Measurements from ENCODE around the gene MLANA. TPM values are rescaled to one million over a fixed set of nuclear protein-coding genes. Genes with fewer than 3 reads are reported as not detected.
"Not testable (repeated sequence)": the region's sequence is repeated elsewhere in the genome, so short reads cannot be mapped to it uniquely, and the experiment has no call there.

MLANA gene
- total RNA-seq, 1 donor = not detected

DNA sequence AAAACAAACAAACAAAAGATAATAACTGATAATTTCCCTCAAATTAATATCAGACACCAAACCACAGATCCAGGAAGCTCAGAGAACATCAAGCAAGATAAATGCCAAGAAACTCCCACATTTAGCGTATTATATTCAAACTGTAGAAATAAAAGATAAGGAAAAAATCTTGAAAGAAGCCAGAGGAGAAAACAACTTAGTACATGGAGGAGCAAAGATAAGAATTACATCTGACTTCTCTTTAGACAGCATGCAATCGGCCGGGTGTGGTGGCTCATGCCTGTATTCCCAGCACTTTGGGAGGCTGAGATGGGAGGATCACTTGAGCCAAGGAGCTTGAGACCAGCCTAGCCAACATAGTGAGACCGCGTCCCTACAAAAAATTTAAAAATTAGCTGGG lies 17.2 kb upstream of the MLANA start:
- TF ChIP-seq CTCF (IDR thresholded peaks at IDR 0.05; ENCODE audit: insufficient read depth, low read depth, low read length) = no peak
- no peak for DNase-seq (ENCODE audit: low read depth)
- H3K4me3 ChIP-seq (ENCODE audit: low read depth, low read length) = no peak overlapping the region

- no peak for TF ChIP-seq CTCF (IDR thresholded peaks at IDR 0.05; ENCODE audit: insufficient read depth, low read depth, low read length)
- DNase-seq (ENCODE audit: low read depth) = no peak
- H3K4me3 ChIP-seq (ENCODE audit: low read depth, low read length) = no peak overlapping the region
Measured at GRCh38 chr9:5874048-5874447, 16.6 kb upstream of the MLANA start.

- no peak overlapping the region for H3K4me3 ChIP-seq (ENCODE audit: low read depth, low read length)
- TF ChIP-seq CTCF (IDR thresholded peaks at IDR 0.05; ENCODE audit: insufficient read depth, low read depth, low read length) = no peak
- DNase-seq (ENCODE audit: low read depth) = no peak
Measured at GRCh38 chr9:5876026-5876425, 14.7 kb upstream of the MLANA start.

- H3K4me3 ChIP-seq (ENCODE audit: low read depth, low read length) = no peak overlapping the region
- TF ChIP-seq CTCF (IDR thresholded peaks at IDR 0.05; ENCODE audit: insufficient read depth, low read depth, low read length) = no peak
- no peak for DNase-seq (ENCODE audit: low read depth)
Measured at GRCh38 chr9:5876711-5877110, 14.0 kb upstream of the MLANA start.

DNA sequence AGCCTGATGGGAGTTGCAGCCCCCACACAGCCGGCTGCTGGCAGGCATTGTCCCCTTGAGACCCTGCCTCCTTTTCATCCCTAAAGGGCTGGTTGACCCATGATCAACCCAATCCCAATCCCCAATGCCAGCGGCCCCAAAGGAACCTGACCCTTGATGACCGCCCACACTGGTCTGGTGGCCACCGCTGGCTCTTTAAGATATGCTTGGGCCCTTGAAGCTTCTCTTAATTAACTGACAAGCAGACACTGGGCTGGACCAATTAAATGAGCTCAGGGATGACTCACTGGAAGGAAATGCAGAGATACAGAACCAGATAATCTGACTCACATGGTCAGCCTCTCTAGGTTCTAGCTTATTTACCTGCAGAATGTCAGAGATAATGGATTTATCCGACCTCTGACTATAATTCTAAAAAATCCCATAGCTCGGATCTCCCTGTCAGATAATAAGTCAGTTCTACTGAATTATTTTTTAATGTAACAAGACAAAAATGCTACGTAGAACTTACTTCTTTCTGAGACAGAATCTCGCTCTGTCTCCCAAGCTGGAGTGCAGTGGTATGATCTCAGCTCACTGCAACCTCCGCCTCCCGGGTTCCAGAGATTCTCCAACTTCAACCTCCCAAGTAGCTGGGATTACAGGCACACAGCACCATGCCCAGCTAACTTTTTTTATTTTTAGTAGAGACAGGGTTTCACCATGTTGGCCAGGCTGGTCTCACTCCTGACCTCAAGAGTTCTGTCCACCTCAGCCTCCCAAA lies 11.1 kb upstream of the MLANA start:
- peak; percentile 91 for DNase-seq (ENCODE audit: low read depth)
- no peak for TF ChIP-seq CTCF (IDR thresholded peaks at IDR 0.05; ENCODE audit: insufficient read depth, low read depth, low read length)
- peak overlapping the region; percentile 32 for H3K4me3 ChIP-seq (ENCODE audit: low read depth, low read length)

DNA sequence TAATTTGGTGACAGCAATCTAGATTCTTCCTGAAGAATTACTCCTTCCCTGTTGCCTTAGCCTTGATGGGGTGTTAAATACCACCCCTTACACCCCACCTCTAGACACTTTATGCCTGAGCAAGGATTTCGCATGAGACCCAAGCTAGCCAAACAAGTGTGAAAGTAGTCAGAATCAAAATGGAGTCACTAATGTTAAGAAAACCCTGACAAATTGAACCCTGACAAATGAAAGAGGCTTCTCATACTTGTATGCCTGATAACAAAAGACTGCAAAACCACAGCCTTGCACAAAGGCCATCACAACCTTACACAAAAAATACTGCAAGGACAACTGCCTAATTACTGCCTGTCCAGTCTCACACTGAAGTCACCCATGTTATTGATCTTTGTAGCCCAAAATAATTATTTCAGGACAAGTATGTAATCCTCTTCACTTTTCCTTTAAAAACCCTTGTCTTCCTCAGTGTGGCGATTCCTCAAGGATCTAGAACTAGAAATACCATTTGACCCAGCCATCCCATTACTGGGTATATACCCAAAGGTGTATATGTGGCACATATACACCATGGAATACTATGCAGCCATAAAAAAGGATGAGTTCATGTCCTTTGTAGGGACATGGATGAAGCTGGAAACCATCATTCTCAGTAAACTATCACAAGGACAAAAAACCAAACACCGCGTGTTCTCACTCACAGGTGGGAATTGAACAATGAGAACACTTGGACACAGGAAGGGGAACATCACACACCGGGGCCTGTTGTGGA lies 8.3 kb upstream of the MLANA start:
- not testable (repeated sequence) for DNase-seq (ENCODE audit: low read depth)

DNA sequence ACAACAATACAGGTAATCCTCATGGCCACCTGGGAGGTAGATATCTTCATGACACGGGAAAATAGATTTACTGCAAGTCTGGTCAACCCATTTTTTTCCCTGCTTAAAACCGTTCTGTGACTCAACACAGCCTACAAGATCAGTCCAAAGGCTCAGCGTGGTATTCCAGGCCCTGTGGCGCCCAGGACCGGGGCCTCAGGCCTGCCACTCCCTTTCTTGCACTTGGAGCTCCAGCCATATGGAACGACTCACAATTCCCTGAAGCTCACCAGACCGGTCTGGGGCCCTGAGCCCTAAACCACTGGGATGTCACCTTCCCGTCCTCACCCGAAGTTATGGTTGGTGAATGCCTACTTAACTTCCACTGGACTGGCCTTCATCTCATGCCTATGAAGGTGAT lies 6.5 kb upstream of the MLANA start:
- TF ChIP-seq CTCF (IDR thresholded peaks at IDR 0.05; ENCODE audit: insufficient read depth, low read depth, low read length) = no peak
- no peak overlapping the region for H3K4me3 ChIP-seq (ENCODE audit: low read depth, low read length)
- DNase-seq (ENCODE audit: low read depth) = no peak

More for the DNA sequence above, 8.3 kb upstream of the MLANA start:
- not testable (repeated sequence) for H3K4me3 ChIP-seq (ENCODE audit: low read depth, low read length)
